AG04449 (cell line): ENCODE data around the gene DCANP1.

Experiments
- CTCF ChIA-PET: fragments of 350-600 bp; formaldehyde crosslinking; extraction: SDS; loops from one replicate; lab custom pipeline; 2021; ENCODE audit warnings: antibody characterized with exemption; lab: Yijun Ruan, JAX
- POLR2A ChIA-PET: fragments of 400-600, 350-600 bp; formaldehyde crosslinking; extraction: SDS; loops from one replicate; lab custom pipeline; 2020; ENCODE audit warnings: antibody characterized with exemption, inconsistent platforms; lab: Yijun Ruan, JAX
- DNase-seq: peaks from one replicate; pipeline ENCODE4 v3.0.0-alpha.2; 2010; ENCODE audit warnings: low read depth, low spot score
- H3K4me3 ChIP-seq: 2 replicates; pipeline ENCODE4 v1.5.1; 2011; ENCODE audit warnings: low read depth, mild to moderate bottlenecking, control low read depth, low read length
- TF ChIP-seq, protein P1 (sequence below): IDR thresholded peaks from one replicate; pipeline ENCODE4 v1.5.1; 2011; ENCODE audit warnings: mild to moderate bottlenecking, moderate library complexity, low read length, control low read depth, inconsistent platforms; ENCODE audit not compliant: insufficient read depth; ENCODE audit errors: missing control alignments

Gene DCANP1

DNA sequence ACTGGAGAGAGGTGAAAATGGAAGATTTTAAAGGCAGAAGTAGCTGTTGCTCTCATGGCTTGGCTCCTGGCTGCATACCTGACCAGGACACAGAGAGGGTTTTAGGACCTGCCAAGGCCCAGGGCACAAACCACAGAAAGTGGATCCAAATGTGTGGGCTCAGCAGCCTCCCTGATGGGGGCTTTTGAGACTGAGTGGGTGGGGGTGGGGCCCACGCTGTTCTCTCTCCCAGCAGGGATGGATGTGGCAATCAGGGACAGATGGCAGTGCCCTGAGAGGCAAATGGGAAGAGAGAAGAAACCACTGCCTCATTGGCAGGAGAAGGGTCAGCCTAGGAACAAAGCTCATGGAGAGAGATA lies 39.9 kb upstream of the DCANP1 start:
- TF ChIP-seq, protein P1, sequence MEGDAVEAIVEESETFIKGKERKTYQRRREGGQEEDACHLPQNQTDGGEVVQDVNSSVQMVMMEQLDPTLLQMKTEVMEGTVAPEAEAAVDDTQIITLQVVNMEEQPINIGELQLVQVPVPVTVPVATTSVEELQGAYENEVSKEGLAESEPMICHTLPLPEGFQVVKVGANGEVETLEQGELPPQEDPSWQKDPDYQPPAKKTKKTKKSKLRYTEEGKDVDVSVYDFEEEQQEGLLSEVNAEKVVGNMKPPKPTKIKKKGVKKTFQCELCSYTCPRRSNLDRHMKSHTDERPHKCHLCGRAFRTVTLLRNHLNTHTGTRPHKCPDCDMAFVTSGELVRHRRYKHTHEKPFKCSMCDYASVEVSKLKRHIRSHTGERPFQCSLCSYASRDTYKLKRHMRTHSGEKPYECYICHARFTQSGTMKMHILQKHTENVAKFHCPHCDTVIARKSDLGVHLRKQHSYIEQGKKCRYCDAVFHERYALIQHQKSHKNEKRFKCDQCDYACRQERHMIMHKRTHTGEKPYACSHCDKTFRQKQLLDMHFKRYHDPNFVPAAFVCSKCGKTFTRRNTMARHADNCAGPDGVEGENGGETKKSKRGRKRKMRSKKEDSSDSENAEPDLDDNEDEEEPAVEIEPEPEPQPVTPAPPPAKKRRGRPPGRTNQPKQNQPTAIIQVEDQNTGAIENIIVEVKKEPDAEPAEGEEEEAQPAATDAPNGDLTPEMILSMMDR, result no peak
- POLR2A ChIA-PET, result no interaction called here
- DNase-seq, result no peak
- no peak overlapping the region for H3K4me3 ChIP-seq
- CTCF ChIA-PET, result interaction anchor here (1.1 to 10.7 kb wide), 5 partner anchors 9 to 75 kb away, joined by 3 to 85 read pairs (median 7); no protein-coding TSS in a partner anchor

DNA sequence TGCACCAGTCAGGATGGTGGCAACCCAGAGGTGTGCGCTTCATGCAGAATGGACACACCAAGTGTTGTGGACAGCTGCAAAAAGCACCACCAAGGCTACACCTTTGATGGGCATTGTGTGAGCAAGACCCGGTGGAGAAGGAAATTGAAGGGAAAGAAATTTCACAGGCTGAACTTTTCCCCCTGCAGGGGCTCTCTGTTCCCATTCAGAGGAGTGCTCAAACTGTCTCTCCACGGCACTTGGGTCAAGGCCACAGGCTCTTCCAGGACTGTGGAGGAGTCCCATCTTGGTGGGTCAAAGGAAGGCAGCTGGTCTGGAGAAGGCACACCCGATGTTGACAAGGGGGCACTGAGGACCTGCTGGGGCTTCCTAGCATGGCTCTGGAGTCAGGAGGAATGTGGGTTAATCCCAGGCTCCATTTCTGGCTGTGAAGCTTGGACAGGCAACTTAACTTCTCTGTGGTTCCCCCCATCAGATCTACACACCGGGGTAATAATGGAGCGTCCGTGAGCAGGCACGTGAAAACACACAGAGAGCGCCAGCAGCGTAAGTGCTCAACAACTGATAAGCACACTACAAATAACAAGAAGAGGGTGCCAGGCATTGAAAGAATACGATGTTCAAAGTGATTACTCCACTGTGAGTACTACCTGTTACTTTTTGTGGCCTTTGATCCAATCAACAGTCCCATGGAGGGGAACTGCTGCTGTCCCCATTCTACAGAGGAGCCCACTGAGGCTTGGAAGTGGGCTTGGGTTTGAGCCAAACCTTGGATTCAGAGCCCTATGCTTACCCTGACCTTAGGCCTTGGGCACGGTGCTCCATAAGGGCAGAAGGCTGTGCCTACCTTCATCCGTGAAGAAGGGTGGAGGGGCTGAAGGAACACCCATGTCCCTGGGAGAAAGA lies 39.2 kb upstream of the DCANP1 start:
- DNase-seq, result no peak
- H3K4me3 ChIP-seq, result no peak overlapping the region
- TF ChIP-seq, protein P1, result no peak
- POLR2A ChIA-PET, result no interaction called here
- CTCF ChIA-PET, result interaction anchor here (1.8 to 10.7 kb wide), 3 partner anchors 14 to 65 kb away, joined by 4 to 85 read pairs (median 48); no protein-coding TSS in a partner anchor

DNA sequence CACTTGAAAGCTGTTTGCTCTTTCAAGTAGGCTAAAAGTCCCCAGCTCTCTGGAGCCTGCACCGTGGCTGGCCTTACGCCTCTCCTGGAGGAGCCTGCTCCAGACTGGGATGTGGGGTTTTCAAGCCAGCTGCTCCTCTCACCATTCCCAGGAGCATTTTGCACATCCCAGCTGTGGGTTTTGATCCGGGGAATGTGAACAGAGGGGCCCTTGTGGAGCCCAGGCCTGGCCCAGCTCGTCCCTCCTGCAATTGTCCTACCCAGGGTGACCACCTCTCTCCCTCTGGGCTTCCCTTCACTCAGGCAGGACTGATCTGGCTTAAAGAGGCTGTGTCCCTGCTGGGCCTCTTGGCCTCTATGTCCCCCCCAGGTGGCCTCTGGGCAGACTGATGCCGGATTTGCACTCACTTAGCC lies 37.5 kb upstream of the DCANP1 start:
- POLR2A ChIA-PET, result no interaction called here
- no peak for DNase-seq
- CTCF ChIA-PET, result interaction anchor here (0.6 to 3.0 kb wide), 6 partner anchors 20 to 101 kb away, joined by 3 to 11 read pairs (median 4); no protein-coding TSS in a partner anchor
- H3K4me3 ChIP-seq, result no peak overlapping the region
- TF ChIP-seq, protein P1, result no peak

DNA sequence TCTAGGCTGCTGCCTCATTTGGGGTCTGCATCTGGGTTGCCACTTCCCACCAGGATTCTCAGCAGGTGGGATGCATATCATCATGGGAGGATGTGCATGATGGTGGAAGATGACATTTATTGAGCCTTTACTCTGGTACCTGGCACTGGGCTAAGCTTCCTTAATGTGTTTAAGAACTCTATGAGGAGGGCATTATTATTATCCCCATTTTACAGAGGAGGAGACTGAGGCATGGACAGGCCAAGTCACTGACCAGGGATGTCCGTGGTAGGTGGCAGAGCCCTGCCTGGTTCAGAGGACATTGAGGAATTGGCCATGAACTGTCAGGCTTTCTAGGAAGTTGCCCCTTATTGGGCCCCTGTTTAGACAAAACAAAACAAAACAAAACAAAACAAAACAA lies 36.1 kb upstream of the DCANP1 start:
- no peak overlapping the region for H3K4me3 ChIP-seq
- ChIA-PET POLR2A (no interaction called here), CTCF (interaction anchor here (0.6 to 3.0 kb wide), 5 partner anchors 17 to 83 kb away, joined by 5 to 14 read pairs (median 10); no protein-coding TSS in a partner anchor)
- TF ChIP-seq, protein P1, result no peak
- DNase-seq, result no peak

DNA sequence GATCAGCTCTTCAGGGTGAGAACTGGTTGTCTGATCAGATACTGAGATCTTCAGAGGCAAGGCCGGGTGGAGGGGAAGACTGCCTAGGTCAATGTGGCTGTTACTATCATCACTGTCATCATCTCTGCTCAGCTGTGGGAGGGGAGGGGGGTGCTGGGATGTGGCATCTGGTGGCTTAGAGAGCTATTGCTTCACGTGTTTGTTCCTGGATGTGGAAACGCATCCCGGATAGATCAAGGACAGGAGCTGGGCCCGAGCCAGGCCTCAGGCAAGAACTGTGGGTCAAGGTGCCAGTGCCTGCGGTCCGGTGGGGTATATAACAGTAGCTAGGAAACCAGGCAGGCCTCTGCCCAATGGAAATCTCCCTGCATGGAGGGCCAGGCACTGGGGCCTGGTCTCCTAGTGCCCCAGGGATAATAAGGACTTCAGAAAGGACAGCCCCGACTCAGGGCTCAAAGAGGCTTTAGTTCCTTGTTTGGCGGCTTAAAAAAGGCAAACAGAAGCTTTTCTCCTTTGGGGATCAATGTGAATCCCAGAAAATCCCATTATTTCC lies 35.3 kb upstream of the DCANP1 start:
- ChIA-PET CTCF (interaction anchor here (1.0 to 3.0 kb wide), 6 partner anchors 9 to 84 kb away, joined by 4 to 14 read pairs (median 8); no protein-coding TSS in a partner anchor), POLR2A (no interaction called here)
- no peak overlapping the region for H3K4me3 ChIP-seq
- TF ChIP-seq, protein P1, result no peak
- no peak for DNase-seq

DNA sequence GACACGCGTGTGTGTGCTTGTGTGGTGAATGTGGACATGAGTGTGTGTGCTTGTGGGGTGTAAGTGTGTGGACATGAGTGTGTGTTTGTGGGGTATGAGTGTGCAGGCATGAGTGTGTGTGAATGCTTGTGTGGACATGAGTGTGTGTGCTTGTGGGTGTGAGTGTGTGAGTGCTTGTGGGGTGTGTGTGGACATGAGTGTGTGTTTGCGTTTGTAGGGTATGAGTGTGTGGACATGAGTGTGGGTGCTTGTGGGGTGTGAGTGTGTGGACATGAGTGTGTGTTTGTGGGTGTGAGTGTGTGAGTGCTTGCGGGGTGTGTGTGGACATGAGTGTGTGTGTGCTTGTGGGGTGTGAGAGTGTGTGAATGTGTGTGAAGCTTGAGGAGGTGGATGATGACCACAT lies 34.8 kb upstream of the DCANP1 start:
- TF ChIP-seq, protein P1, result no peak
- no peak overlapping the region for H3K4me3 ChIP-seq
- no peak for DNase-seq
- ChIA-PET POLR2A (no interaction called here), CTCF (interaction anchor here (1.0 to 1.7 kb wide), 4 partner anchors 9 to 79 kb away, joined by 4 to 14 read pairs (median 7); no protein-coding TSS in a partner anchor)
